Measurements from ENCODE around the gene PDE6A.
"Not testable (repeated sequence)": the region's sequence is repeated elsewhere in the genome, so short reads cannot be mapped to it uniquely, and the experiment has no call there.

PDE6A gene

DNA sequence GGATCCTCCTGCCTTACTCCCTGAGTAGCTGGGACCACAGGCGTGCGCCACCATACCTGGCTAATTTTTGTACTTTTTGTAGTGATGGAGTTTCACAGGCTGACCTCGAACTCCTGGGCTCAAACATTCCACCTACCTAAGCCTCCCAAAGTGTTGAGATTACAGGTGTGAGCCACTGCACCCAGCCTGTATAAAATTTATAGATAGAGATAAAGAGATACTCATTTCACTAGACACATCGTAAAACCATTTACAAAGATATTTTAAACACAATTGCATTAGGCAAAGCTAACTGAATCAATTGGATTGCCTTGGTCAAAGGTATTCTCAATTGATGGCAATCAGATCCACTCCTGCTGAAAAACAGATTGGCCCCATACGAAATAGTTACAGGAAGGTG lies 52.0 kb downstream of the PDE6A start:
- no peak for DNase-seq

DNA sequence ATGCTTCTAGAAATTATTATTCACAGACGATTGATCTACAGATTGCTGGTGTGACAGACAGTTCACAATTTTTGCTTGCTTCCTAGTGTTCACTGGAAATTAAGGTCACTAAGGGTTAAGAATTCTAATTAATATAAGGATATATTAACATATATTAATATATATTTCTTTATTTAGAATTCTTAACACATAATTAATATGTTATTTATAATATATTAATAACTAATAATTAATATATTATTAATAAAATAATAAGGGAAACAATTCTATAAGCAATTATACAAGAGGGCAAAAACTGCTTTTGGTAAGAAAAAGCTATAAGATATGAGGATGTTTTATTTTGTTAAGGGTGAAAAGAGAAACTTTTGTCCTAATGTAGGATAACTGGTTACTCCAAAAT lies 56.3 kb downstream of the PDE6A start:
- no peak for DNase-seq

DNA sequence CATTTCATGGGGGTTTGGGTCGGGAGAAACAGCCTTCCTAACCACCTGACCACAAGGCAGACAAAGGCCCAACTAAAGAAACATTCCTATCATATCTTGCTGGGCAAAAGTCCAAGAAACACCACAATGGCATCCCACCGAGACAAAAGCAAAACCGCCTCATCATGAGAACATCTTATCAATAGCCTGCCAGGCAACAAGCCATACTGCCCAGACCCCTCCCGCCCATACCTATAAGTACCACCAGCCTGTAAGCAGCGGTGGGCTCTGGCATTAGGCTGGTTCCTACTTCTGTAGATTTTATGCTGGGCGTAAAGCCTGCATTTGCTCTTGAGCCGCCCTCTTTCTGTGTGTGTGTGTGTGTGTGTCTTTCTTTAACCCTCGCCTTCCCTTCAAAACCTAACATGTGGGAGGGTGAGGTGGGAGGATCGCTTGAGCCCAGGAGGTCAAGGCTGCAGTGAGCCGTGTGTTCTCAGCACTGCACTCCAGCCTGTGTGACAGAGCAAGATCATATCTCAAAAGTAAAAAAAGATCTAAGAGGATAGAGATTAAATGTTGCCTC lies 56.9 kb downstream of the PDE6A start:
- no peak for DNase-seq

DNA sequence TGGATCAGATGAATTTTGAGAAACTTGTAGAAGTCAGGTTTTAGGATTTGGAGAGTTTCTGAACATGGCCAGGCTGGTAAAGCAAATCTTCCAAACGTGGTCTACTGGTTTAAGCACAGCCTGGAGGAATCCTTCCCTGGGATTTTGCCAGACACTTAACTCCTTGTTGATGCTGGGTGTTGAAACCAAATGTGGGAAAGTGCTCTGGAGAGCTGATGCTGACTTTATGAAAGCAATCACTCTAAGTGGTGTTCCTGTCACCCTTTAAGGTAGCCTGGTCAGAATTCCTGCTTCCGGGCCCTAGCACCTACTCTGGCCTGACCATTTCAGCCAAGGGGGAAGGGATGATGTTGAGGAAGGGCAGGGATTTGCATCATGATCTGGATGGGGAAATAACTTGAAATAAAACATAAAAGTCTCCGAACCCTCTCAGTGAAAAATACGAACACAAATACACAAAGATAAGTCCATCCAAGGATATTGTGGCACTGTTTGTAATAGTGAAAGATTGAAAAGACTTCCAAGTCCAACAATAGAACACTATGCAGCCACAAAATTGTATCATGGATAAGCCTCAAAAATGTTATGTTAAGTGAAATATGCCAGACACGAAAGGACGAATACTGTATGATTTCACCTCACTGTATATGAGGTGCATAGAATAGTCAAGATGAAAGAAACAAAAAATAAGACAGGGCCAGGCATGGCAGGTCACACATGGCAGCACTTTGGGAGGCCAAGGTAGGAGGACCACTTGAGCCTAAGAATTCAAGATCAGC lies 57.7 kb downstream of the PDE6A start:
- DNase-seq = no peak

DNA sequence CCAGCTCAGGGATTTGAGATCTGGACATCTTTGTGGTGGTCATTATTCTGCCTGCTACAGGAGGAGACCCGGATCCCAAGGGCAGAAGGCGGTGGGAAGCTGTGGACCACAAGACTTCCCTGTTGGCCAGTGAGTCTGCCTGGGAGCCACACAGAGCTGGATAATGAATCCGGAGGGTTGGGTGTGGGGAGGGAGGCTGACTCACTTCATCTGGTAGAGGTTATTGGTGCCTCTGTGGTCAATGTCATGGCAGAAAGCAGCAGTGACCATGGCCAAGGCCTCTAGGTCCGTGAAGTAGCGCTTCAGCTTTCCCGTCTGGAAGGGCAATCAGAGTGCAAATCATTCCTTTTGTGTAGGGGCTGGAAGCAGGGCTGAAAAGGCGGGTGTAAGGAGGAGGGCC lies 58.5 kb downstream of the PDE6A start:
- no peak for DNase-seq

DNA sequence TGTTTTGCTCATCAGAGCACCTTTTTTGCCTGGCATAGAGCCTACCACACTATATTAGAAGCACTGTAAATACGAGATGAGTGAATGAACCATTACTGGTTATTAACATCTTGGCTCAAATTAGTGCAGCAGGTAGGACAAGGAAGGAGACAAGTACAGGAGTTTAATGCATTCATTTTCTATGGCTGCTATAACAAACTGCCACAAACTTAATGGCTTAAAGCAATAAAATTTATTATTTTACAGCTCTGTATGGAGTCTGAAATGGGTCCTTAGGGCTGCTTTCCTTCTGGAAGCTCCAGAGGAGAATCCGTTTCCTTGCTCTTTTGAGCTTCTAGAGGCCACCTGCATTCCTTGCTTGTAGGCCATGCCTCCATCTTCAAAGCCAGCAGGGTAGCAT lies 59.1 kb downstream of the PDE6A start:
- DNase-seq = no peak

DNA sequence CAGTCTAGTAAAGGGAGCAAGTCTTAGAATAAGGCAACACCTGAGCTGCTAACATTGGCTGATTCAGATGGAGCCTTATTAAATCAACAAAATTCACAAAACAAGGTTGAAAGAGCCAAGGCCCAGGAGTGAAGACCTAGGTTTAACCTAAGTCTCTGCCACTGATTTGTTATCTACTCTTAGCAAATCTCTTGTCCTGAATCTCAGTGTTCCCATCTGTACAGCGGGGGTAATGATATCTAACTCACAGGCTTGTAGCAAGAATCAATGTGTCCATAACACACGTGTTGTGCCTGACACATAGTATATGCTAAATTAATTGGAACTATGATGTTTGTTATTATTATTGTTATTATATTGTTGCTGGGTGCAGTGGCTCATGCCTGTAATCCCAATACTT lies 61.0 kb downstream of the PDE6A start:
- DNase-seq = no peak

DNA sequence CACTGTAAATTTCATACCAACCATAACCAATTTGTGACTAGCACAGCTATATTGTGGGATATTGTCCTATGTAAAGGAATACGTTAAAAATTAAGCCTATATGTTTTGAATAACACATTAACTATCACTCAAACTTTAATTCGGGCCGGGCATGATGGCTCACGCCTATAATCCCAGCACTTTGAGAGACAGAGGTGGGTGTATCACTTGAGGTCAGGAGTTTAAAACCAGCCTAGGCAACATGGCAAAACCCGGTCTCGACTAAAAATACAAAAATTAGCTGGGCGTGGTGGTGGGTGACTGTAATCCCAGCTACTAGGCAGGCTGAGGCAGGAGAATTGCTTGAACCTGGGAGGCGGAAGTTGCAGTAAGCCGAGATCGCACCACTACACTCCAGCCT lies 62.0 kb downstream of the PDE6A start:
- not testable (repeated sequence) for DNase-seq

DNA sequence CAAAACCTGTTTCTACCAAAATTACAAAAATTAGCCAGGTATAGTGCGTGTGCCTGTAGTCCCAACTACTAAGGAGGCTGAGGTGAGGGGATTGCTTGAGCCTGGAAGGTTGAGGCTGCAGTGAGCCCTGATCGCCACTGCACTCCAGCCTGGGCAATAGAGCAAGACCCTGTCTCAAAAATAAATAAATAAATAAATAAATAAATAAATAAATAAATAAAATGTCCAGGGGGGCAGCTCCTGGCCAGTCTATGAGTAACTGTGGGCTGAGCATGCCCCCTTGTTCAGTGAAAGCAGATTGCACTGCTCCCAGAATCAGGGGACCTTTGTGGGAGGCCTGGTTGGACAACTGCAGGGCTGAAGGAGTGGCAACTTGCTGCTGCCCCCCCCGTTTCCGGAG lies 62.7 kb downstream of the PDE6A start:
- no peak for DNase-seq

DNA sequence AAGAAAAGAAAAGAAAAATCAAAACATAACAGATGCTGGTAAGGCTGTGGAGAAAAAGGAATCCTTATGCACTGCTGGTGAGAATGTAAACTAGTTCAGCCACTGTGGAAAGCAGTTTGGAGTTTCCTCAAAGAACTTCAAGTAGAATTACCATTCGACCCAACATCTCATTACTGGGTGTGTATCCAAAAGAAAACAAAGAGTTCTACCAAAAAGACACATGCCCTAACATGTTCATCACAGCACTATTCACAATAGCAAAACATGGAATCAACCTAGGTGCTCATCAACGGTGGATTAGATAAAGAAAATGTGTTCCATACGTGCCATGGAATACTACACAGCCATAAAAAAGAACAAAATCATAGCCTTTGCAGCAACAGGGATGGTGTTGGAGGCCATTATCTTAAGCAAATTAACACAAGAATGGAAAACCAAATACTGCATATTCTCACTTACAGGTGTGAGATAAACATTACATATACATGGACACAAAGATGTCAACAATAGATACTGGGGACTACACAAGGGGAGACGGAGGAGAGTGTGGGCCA lies 63.4 kb downstream of the PDE6A start:
- DNase-seq = no peak

DNA sequence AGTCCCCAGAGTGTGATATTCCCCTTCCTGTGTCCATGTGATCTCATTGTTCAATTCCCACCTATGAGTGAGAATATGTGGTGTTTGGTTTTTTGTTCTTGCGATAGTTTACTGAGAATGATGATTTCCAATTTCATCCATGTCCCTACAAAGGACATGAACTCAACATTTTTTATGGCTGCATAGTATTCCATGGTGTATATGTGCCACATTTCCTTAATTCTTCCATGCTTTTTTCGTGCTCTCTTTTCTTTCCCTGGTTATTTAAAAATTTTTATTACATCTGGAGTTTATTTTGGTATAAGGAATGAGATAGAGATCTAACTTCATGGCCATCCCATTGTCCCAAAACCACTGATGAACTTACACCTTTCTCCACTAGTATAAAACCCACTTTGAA lies 65.0 kb downstream of the PDE6A start:
- DNase-seq = not testable (repeated sequence)

DNA sequence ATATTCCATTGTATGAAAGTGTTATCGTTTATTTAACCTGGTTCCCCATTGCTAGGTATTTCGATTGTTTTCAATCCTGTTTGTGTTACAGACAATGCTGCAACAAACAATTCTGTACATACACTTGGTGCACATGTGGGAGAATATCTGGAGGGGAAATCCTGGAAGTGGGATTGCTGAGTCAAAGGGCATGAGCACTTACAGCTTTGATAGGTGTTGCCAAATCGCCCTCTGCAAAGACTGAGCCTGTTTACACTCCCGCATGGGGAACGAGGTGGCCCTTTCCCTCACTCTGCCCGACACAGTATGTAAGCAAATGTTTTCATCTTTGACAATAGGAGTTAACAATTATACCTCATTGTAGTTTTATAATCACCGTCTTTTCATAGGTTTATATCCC lies 66.2 kb downstream of the PDE6A start:
- DNase-seq = no peak

DNA sequence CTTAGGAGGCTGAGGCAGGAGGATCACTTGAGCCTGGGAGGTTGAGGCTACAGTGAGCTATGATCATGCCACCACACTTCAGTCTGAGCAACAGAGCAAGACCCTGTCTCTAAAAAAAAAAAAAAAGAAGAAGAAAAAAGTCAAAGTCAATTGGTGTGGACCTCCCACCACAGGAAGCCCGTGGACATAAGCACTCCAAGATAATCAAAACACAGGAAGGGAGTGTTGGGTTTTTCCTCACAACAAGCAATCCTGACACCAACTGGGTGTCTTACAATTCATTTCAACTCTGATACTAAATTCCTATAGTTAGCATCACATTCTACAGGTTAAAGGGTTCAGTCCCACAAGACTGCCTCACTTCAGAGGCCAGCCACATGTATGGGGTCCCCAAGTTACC lies 70.7 kb downstream of the PDE6A start:
- no peak for DNase-seq

DNA sequence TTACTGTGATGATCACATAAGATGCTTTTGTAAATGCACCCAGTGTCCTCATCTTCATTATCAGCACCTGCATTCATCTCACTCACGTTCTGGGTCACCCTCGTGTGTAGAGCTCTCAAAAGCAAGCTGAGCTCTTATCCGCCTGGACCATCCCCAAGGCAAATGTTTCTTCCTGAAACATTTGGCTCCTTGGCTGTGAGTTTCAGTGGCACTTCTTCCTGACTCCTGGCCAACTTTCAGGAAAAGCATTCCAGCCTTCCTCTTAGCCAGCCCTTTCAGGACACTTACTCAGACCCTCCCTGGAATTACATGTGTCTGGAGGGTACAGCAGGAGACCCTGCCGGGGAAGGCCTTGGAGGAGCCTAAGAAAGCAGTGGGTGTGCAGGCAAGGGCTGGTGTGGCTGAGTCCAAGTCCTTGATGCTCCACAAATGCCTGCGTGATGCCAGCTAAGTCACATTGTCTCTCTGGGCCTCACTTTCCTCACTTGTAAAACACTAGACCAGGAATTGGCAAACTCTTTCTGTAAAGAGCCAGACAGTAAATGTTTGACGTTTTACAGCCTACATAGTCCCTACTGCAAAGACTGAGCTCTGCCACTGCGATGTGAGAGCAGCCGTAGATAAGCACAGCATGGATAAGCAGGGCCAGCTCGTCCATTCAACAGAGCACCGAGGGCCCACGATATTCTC lies 72.1 kb downstream of the PDE6A start:
- no peak for DNase-seq

DNA sequence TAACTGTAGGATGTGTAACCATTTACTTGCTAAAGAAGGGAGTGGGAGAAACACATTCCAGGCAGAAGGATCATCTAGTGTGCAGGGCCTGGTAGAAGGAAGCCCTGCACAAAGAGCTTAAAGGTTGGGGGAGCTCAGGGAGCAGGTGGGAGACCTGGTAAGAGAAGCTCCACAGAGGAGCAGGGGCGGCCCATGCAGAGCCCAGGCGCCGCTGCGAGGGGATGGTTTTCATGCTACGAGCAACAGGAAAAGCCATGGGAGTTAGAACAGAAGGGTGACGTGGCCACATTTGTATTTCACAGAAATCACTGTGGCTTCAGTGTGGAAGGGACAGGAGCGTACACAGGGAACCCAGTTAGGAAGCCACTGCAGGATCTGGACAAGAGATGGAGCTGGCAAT lies 73.1 kb downstream of the PDE6A start:
- no peak for DNase-seq

DNA sequence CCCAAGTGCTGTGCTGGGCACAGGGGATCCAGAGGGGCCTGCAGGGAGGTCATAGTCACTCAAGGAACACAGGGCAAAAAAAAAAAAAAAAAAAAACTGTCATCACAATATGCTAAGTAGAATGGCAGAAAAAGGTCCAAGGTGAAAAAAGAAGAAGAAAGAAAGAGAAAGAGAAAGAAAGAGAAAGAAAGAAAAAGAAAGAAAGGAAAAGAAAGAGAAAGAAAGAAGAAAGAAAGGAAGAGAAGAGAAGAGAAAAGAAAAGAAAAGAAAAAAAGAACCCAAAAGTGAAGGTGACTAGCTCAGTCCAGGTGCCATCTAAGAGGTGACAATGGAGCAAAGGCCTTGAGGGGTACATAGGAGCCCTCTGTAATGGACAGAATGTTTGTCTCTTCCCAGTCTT lies 73.9 kb downstream of the PDE6A start:
- no peak for DNase-seq

DNA sequence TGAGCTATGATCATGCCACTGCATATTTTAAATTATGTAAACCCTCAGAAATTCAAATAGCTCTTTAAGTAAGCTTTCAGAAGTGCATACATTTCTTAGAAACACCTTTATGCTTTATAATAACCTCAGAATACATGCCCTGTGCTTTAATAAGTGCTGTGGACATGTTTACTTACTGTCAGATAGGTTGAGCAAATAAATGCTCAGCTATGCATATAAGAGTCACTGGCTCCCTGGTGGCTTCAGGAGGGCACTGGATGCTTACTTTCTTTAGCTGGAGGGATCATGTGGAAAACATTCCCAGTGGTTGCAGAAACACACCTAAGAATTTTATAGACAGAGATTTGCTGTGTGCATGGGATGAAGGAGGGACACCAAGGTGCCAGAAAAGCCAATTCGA lies 74.4 kb downstream of the PDE6A start:
- DNase-seq = no peak

DNA sequence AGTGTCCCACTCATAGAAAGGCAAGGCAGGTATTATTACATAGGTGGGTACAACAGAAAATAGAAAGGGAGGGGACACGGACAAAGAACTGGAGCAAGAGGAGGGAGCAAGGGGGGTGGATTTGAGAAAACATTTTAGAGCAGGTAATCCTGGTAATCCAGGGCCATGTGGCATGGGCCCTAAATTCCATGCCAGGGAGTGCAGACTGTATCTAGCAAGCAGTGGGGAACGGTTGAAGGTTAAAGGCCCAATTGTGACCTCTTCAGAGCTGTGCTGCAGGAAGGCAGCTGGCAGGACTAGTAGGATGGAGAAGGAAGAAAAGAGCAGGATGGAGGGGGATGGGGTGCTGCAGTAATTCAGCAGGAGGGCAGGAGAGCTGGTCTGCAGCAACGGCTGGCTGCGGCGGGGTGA lies 75.2 kb downstream of the PDE6A start:
- DNase-seq = no peak

DNA sequence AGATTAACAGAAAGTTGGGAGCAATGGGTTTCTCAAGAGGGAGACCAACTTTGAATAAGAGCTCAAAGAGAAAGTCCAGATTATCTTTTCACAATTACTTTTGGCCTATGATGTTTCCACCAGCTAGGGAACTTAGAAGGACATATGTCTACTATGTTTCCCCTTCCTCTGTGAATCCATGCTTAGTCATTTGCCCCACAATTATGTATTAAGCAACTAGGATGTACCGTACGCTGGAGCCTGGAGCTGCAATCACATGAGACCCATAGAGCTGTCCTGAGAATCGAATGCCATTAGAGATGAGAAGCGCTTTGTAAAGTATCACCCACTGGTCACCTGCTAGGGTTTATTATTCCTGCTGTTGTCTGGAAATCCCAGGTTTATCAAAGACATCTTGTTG lies 78.8 kb downstream of the PDE6A start:
- no peak for DNase-seq

DNA sequence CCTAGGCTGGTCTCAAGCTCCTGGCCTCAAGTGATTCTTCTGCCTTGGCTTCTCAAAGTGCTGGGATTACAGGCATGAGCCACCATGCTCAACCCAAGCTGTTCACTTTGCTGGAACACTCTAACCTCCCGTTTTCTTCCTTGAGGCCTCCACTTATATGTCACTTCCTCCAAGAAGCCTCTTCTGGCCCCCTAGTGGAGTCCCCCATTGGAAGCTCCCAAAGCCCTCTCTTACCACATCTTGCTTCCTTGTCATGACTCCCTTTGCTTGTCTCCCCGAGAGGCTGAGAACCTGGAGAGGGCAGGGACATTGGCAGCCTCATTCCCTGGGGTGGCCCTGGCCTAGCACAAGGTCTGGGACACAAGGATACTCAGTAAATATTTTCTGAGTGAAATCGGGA lies 80.8 kb downstream of the PDE6A start:
- DNase-seq = no peak

DNA sequence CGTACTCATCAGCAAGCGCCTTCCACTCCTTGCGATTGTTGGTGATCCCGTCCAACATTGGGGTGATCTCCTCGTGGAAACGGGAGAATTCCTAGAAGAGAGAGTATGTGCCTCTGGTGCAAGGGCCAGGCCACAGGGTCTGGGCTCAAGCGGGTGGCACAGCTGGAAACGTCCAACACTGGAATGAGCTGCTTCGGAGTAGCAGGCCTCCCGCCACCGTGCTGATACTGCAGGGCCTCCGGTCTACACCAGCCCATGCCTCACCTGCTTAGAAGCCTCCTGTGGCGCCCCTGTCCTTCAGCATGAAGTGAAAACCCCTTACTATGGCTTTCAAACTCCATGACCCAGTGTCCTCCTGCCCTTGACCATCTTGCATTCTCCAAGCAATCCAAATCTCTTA lies 81.4 kb downstream of the PDE6A start:
- no peak for DNase-seq

DNA sequence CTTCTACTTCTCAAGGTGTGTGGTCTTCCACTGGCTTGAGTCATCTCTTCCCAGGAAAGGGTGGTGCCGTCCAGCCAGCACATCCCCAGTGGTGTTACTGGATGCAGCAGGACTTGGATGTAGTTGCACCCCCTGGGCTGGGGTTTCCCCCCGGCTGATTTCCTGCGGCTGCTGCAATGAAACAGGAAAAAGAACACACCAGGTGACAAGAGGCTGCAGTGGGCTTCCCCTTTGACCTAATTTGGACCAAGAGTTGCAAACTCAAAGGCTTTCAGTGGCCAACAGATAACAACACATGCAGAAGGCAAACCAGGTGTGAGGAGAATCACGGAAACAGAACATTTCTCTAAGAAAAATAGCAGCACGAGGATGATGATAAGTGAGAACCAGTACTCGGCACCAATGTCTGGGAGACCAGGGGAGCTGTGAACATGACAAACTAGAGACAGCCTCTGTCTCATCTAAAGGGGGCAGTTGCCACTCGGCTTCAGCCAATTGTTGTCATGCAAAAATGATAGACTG lies 83.7 kb downstream of the PDE6A start:
- DNase-seq = peak; percentile 33

DNA sequence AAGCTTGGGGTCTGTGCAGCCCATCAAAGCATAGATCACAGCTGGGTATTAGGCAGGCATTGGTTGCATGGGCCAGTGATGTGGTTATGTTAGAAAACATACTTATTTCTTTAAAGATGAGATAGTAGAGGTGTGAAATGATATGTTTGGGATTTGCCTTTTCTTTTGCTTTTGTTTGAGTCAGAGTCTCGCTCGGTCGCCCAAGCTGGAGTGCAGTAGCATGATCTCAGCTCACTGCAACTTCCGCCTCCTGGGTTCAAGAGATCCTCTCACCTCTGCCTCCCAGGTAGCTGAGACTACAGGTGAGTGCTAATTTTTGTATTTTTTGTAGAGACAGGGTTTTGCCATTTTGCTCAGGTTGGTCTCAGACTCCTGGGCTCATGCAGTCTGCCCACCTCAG lies 84.8 kb downstream of the PDE6A start:
- no peak for DNase-seq

DNA sequence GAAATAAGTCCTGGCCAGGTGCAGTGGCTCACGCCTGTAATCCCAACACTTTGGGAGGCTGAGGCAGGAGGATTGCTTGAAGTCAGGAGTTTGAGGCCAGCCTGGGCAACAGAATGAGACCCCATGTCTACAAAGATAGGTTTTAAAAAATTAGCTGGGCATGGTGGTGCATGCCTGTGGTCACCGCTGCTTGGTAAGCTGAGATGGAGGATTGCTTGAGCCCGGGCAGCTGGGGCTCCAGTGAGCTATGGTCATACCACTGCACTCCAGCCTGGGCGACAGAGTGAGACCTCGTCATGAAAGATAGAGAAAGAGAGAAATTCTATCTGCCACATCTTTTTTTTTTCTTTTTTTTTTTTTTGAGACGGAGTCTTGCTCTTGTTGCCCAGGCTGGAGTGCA lies 86.1 kb downstream of the PDE6A start:
- DNase-seq = not testable (repeated sequence)

Data from activated CD4-positive, alpha-beta T cell treated with anti-CD3 and anti-CD28 coated beads, Interleukin-2, amount 50 U/mL, for 16 hours (primary cell).